SH-SY5Y (cell line): ENCODE measurements around the gene RNF7.

Experiments used
- GATA2 ChIP-seq: IDR thresholded peaks from 2 replicates; pipeline ENCODE4 v1.6.1; 2011; ENCODE audit warnings: mild to moderate bottlenecking, low read depth, low read length
- GATA3 ChIP-seq: IDR thresholded peaks from 2 replicates; pipeline ENCODE4 v1.6.1; 2011; ENCODE audit warnings: low read depth, mild to moderate bottlenecking, low read length, moderate library complexity

GRCh38 chr3:141714671-141715070 lies 23.4 kb upstream of the RNF7 start:
- TF ChIP-seq GATA3 (no peak), GATA2 (no peak)
